Measurements from ENCODE around the gene ADAM8.

The ADAM8 gene

DNA sequence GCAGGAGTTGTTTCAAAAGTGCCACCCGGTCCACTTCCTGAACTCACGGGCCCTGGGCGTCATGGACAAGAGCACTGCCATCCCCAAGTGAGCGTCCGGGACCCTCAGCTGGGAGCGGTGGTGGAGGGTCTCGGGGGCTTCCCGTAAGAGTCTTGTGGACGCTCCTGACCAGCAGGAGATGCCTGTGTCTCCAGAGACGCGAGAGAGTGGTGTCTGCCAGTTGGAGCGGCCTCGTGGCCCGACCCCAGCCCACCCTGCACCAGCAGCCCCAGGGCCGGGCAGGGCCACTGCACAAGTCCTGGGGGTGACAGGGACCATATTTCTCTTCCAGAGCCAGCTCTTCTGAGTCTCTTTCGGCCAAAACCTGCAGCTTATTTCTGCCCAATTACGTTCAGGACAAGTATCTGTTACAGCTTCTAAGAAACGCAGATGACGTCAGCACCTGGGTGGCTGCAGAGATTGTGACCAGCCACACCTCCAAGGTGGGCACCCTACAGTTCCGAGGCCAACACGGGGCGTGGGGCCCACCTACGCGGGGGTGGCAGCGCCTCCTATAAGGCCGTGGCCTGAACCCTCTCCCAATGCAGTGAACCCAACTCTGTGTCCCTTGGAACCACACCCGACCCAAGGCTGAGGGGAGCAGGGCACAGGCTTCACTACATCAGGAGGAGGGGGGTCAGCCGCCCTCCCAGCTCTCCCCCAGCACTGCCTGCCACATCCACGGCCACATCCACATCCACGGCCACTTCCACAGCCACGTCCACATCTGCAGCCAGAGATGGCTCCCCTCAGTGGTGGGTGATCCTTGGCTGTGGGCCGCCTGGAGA lies 62.8 kb downstream of the ADAM8 start:
- no peak for FAIRE-seq

DNA sequence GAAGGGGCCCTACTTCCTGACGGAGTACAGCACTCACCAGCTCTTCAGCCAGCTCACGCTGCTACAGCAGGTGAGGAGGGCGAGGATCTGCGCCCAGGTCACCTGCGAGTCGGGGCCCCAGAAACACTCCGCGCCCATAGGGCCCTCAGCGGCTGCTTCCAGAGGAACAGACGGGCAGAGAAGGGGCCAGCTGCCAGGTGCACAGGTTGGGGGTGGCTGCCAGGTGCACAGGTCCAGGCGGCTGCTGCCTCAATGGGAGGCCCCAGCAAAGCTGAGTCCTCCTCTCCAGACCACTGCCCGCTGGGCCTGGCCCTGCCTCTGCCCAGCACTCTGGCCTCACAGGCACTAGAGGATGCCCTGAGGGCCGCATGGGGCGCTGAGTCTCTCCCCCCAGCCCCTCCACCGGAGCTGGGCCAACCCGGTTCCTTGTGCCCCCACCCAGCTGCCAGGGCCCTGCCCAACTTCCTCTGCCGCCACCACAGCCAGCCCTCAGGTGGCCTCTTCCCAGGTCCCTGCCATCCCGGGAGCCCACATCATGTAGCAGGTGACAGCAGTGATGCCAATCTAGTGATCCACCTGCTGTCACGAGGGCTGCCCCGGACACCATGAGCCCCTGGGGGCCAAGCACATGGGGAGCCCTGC lies 63.7 kb downstream of the ADAM8 start:
- DNase-seq (ENCODE audit: low spot score) (no peak), FAIRE-seq (no peak)

More for the DNA sequence above, 62.8 kb downstream of the ADAM8 start:
- no peak for DNase-seq (ENCODE audit: low spot score)
